ENCODE results near the gene METTL1.

- TF ChIP-seq EP300 (IDR thresholded peaks at IDR 0.05) (no peak), CTCF (IDR thresholded peaks at IDR 0.05) (no peak)
Measured at GRCh38 chr12:57793920-57794319, 22.0 kb upstream of the METTL1 start.

All from sigmoid colon (tissue), 4 donors.